ENCODE results near the gene CFAP221. TPM values are rescaled to one million over a fixed set of nuclear protein-coding genes. Genes with fewer than 3 reads are reported as not detected.
A peak's percentile ranks its signal among the peaks of the same experiment; 100 is the strongest.

The CFAP221 gene
- total RNA-seq, result 0.79 TPM
- long read RNA-seq, result 0 reads

DNA sequence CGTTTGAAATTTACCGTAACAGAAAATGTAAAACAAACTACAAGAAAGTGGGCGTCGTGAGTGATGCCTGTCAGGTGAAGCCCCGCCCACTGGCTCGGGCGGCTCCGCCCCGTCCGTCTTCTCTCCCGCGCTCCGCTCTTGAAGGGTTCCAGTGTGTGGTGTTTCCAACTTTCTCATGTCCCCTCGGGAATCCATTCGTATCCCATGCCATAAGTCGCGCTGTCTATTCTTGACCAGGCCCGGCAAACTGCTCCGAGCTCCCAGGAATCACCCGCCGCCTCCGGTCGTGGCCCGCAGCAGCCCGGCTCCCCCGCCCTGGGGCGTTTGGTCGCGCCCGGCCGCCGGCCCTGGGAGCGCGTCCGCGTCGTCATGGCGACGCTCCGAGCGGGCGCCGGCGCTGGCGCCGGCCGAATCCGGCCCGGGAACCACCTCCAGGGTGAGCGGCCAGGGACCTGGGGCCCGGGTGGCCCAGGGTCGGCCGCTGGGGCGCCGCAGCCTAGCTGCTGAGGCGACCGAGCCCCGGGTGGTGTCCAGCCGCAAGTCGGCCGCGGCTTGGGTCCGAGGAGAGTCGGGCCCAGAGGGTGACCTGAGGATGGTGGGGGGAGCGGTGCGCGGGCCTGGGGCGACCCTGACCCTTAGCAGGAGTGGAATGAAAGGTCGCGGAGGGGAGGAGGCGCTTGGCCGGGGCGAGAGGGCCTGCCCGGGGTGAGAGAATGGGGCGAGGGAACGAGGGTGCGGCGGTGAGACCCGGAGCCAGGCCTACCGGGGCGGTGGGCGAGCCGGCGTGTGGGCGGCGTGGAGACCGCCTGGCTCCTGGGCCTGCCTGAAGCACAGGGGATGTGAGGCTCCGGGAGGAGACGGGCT lies at the start of gene CFAP221:
CFAP221 (plus strand) TSS at position 375 of the 864 bp plus-strand sequence. CDS start 1,683 bp downstream, outside the sequence.
- intact Hi-C loops (cut with micrococcal nuclease), result no loop called here
- peak; percentile 98 for ATAC-seq
- peak; percentile 83 for DNase-seq

DNA sequence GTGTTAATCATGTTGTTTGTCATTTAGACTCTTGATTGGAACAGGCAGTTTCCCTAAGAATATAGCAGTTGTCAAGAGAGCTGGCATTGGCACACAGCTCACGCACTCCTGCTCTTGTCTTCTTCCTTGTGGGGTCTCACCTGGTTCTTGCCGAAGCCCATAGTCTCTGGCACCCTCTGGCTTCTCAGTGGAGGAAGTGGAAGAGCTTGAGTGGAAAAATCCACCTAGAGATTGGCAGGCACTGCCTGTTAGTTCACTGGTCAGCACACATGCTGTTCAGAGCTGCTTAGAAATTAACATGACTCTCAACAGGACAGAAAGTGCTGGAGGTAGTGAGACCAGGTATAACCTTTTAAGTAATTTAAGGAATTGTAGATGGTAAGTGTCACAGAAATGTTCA lies 48.3 kb upstream of the CFAP221 start:
- DNase-seq (no peak), ATAC-seq (peak; percentile 82)
- intact Hi-C loops (cut with micrococcal nuclease), result no loop called here

DNA sequence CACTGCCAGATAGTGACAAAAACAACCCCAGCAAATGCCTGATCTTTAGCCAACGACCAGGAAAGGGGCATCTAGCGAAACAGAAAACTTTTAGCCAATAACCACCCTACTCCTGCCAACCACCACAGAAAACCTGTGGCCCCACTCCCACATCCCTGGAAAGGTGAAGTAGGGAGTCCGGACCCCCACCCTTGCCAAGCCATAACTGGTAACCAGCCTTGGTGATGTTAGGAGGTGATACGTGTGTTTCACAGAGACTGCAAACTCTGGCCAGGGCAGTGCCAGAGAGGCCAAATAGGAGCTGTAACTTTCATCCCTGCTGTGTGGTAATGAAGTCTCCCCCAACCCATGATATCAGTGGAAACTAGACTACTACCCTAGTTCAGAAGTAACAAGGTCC lies 47.6 kb upstream of the CFAP221 start:
- ATAC-seq (peak; percentile 4), DNase-seq (no peak)
- intact Hi-C loops (cut with micrococcal nuclease), result no loop called here

DNA sequence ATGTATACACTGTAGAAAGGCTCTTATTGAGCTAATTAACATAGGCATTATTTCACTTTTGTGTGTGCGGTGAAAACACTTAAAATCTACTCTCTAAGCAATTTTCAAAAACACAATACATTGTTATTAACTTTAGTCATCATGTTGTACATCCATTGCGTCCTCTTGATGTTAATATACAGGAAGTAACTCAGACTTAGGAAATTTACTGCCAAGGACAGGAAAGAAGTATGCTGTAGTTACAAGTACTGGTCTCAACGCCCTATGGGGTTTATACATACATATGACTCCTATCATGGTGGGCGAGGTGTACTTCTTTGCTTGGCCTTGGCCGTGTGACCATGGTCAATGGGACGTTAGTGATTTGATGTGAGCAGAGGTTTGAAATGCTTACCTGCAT lies 35.5 kb upstream of the CFAP221 start:
- no peak for DNase-seq
- no peak for ATAC-seq
- intact Hi-C loops (cut with micrococcal nuclease), result no loop called here

DNA sequence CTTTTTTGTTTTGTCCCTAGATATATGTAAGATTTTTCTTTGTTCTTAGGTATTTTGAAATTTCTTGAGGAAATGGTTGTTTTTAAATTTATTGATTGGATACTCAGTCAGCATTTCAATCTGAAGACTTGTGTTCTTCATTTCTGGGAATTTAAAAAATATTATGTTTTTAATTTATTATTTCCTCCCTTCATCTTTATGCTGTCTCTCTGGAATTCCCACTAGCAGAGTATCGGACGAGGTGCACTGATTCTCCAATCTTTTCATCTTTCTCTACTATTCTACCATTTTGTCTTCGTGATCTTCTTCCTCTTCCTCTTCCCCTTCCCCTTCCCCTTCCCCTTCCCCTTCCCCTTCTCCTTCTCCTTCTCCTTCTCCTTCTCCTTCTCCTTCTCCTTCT lies 32.3 kb upstream of the CFAP221 start:
- ATAC-seq, result no peak
- DNase-seq, result no peak
- intact Hi-C loops (cut with micrococcal nuclease), result no loop called here

DNA sequence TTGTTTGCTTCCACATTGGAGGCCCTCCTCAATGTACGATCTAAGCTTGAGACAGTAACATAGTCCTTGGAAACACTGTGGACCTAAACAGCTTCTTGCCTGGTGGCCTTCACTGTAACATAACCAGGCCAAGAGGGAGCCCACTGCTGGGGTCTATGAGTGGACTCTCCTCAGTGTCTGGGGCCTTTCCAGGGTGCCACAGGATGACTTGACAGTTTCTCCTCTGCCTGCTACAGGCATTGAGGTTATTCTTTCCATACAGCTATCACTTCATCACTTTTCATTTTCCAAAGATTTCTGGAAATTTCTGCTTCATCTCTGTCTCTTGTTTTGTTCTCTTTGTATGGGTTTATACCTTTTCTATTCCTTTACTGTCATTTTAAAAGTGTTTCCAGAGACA lies 31.3 kb upstream of the CFAP221 start:
- ATAC-seq, result no peak
- intact Hi-C loops (cut with micrococcal nuclease), result no loop called here
- no peak for DNase-seq

DNA sequence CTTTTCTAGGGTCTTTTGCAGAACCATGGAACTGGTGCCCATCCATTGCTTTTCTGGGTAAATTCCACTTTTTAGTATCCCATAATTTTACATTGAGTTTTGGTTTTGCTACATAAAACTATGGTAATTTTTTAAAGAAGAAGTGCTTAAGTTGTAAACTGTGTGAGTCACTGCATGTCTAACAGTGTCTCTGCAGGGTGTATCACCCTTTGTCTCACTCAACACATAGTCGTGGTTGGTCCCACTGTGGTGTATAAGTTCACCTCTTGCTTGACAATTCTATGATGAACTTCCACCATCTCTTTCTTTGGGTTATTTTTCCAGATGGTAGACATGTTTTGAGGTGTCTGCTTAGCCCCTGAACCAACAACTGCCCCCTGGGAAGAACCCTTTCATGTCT lies 30.4 kb upstream of the CFAP221 start:
- no peak for DNase-seq
- no peak for ATAC-seq
- intact Hi-C loops (cut with micrococcal nuclease), result no loop called here

DNA sequence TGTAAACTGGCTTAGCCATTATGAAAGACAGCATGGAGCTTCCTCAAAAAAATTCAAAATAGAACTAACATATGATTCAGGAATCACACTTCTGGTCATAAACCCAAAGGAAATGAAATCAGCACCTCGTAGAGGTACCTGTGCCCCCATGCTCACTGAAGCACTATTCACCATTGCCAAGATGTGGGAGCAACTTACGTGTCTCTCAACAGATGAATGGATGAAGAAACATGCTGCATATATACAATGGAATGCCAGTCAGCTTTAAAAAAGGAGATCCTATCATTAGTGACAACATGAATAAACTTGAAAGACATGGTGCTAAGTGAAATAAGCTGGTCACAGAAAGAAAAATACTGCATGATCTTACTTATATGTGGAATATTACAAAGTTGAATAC lies 28.1 kb upstream of the CFAP221 start:
- DNase-seq, result no peak
- ATAC-seq, result no peak
- intact Hi-C loops (cut with micrococcal nuclease), result no loop called here

DNA sequence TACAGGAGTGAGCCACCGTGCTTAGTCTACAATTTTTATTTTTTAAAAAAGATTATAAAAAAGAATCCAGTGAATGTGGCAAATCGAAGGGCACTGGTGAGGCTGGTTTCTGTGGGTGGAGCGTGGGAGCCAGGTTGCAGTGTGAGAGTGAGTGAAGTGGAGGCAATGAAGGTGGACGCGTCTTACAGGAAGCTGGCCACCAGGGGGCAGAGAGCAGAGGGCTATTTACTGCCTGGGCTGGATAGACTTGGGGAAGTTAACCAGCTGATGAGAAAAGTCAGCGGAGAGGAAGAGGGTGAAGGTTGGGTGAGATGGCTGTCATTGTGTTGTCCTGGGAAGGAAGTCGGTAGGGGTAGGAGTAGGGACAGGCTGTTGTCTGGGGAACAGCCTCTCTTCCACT lies 26.8 kb upstream of the CFAP221 start:
- peak; percentile 76 for DNase-seq
- peak; percentile 82 for ATAC-seq
- intact Hi-C loops (cut with micrococcal nuclease), result no loop called here

DNA sequence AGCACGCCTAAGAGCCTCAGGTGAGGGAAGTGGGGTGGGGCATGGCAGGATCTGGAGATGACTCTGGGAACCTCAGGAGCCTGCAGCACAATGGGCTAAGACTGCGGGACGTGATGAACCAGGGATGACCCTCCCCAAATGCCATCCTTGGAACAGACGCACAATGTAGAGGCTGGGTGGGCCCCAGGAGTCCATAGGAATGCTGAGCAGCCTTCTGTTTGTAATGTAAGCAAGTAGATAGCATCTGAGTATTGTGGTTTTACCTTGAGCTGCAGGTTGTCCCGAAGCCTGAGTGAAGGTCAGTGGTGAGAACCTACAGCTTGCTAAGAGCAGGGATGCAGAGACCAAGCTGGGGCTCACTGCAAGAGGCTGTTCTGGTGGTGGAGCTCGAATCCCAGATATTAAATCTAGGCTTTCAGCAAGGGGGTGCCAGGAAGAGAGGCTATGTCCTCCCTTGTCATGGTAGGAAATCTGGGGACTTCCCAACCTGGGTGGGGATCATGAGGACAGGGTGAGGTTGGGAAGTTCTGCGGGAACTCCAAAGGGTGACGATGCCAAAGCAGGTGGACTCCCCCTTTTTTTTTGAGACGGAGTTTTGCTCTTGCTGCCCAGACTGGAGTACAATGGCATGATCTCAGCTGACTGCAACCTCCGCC lies 25.7 kb upstream of the CFAP221 start:
- intact Hi-C loops (cut with micrococcal nuclease), result no loop called here
- ATAC-seq (no peak), DNase-seq (no peak)

DNA sequence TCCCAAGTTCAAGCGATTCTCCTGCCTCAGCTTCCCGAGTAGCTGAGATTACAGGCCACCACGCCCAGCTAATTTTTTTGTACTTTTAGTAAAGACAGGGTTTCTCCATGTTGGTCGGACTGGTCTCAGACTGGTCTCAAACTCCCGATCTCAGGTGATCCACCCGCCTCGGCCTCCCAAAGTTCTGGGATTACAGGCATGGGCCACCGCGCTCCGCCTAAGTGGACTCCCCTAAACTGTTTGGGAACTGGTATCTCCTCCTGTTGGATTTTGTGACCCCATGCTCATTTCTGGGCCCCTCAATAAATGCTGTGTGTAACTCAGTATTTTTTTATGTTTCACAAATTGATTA lies 25.2 kb upstream of the CFAP221 start:
- no peak for ATAC-seq
- intact Hi-C loops (cut with micrococcal nuclease), result no loop called here
- no peak for DNase-seq

DNA sequence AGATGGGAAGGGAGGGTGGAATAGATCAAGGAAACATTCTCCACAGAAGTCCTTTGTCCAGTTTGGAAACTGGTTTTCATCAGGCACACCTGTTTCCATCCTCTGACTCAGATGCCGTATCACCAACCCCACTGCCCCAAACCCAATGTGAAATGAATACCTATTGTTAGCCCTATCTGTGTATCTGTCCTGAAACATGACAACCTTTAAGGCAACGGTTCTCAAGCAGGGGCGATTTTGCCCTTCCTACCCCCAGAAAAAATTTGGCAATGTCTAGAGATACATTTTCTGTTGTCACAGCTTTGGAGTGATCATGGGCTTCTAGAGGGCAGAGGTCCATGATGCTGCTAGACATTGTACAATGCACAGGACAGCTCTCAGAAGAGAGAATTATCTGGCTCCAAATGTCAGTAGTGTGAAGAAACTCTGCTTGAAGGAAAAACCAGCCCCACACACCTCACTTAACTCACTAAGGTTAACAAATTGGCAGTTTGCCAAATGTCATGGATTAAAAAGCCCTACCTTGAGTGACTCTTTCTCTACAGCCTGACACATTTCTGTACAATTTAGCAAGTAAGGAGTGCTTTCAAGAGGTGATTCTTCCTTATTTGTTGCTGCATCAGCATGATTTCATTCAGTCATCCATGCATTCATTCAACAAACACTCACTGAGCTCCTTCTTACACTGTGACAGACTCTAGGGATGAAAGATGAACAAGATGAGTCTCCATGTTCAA lies 23.4 kb upstream of the CFAP221 start:
- DNase-seq (no peak), ATAC-seq (no peak)
- intact Hi-C loops (cut with micrococcal nuclease), result no loop called here

DNA sequence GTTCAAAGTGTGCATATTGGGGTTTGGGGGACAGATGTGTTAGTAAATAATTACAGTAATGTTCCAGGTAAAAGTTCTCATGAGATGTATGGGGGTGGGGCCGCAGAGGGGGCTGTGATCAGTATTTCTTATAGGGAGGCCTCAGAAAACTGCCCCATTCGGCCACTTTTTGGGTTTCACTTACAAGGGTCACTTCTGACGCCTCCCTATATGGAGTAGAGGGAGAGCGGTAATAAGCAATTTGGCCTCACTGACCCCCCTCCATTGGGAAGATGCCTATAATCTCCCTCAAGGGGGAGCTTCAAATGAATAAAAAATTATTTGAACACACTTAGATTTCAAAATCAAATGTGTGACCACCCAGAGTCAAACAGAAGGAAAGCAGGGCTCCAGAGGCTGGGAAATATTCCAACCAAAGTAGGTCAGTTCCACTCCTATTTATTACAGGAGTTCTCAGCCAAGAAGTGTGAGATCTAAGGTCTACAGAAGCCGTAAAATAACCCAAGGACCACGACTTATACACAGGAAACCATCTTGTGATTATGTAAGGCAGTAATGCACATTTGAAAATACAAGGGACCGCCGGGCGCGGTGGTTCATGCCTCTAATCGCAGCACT lies 22.7 kb upstream of the CFAP221 start:
- intact Hi-C loops (cut with micrococcal nuclease), result no loop called here
- ATAC-seq, result no peak

DNA sequence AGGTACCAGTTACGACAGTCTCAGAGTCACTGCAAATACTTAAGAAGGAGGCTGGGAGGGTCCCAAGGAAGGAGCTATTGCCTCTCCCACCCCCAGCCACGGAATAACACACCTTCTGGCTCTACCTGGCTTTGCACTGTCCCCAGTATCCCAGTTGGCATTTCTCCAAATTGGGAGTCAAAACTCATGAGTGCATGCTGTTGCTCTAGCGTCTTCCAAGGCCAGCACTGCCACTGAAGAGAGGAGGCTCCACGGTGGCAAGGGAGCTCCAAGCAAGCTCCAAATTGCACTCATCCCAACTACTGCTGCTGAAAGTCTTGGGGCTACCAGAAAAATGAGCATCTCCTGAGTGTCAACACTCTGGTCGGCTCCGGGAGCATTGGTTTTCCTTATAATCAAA lies 21.6 kb upstream of the CFAP221 start:
- DNase-seq (no peak), ATAC-seq (no peak)
- intact Hi-C loops (cut with micrococcal nuclease), result no loop called here

More for the DNA sequence above, 22.7 kb upstream of the CFAP221 start:
- no peak for DNase-seq

DNA sequence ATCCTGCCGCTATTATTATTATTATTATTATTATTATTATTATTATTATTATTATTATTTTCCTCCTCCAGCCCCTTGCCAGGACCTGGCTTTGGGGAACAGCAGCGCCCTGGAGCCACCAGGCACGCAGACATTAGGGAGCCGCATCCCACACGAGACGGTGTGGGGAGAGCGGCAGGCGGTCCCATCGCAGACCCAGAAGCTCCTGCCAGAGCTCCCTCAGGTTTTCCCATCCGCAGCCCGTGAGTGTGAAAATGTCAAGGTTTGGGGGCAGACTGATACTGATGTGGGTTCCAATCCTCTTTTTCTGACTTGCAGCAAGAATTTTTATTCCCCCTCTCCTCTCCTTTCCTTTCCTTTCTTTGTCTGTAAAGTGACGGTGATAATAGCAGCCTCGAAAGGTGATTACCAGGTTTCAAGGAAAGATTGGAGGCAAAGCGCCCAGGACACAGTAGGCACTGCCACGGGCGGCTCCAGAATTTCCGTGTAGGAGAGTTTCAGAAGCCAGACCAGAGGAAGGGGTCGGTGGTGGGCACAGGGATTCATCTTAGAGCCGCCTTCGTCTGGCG lies 20.8 kb upstream of the CFAP221 start:
- DNase-seq (no peak), ATAC-seq (no peak)
- intact Hi-C loops (cut with micrococcal nuclease), result no loop called here

DNA sequence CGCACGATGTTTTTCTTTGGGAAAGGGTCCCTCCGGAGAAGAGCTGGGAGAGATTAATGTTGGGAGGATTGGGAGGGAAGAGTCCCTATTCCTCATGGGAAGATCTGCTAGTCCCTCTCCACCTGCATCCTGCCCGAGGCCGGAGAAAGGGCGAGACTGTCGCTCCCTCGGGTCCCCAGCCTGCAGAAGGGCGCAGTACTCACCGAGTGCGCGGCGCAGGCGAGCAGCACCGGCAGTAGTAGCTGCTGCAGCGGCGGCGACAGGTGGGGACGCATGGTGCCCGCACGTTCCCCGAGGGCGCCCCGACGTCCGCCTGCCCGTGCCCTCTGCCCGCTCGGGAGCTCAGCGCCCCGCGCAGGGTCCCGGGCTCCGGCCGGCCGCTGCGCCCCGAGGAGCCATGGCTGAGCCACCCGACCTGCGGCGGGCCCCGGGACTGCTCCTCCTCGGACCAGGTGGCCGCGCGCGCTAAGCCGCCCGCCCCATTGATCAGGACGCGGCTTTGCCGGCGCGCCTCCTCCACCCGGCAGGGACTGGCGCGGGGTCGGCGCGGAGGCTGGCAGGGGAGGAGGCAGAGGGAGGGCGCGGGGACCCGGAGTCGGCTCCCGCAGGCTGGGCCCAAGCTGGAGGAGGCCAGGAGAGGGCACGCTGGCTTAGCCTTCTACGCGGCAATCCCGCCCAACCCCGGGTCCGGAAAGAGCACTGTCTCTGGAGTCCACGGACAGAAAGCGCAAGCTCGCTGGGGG lies 20.1 kb upstream of the CFAP221 start, which contains the start of gene SCTR:
SCTR (minus strand) TSS at position 532 of the 743 bp plus-strand sequence; CDS start at position 275, 257 bp downstream.
- ATAC-seq, result peak; percentile 63
- intact Hi-C loops (cut with micrococcal nuclease), result no loop called here
- DNase-seq, result peak; percentile 33

DNA sequence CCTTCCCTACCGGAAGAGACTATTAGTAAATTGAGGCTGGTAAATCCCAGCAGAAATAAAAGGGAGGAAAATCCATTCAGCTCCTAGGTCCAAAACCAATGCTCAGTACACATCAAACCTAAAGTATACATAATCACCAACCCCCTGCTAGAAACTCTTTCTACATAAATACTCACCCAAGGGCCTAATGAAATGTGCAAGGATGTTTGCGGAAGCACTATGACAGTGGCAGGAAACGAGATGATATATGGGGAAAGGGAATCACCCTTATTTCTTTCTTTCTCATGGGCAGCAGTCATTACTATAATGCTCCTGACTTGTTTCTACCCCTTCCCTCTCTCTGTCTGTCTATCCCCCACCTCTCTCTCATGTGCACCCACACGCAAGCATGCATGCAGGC lies 18.6 kb upstream of the CFAP221 start:
- no peak for ATAC-seq
- intact Hi-C loops (cut with micrococcal nuclease), result no loop called here
- no peak for DNase-seq

DNA sequence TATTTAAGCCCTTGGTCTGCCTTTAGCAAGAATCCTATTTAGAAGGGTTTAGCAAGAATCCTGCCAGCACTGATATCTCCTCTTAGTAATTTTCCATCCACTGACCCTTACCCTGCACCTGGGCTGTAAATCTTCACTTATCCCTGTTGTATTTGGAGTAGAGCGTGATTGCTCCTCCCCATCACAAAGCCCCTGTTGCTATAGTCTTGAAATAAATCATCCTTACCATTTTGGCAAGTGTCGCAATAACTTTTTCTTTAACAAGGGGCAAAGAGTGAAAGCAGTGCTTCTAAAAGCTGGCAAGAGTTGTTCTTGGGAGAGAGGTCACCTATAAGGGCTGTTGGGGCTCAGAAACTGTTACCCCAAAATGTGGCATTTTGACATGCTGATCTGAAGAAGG lies 16.2 kb upstream of the CFAP221 start:
- intact Hi-C loops (cut with micrococcal nuclease), result no loop called here
- no peak for DNase-seq
- no peak for ATAC-seq

DNA sequence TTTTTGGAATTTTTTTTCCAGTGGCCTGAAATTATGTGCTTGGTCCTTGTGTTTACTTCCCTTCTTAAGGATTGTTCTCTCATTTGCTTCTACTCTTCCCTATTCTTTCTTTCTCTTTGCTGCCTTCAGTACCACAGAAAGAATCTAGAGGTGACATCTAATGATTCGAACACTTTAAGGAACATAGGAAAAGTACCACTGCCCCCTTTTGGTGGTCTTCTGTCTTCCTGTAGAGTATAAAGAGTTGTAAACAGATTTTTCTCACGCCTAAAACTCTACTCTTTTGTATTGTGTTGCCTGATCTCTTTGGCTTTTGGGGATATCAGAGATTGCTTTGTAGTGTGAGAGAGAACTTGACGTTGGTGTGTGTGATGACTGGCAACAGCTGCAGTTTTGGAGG lies 13.0 kb upstream of the CFAP221 start:
- no peak for ATAC-seq
- intact Hi-C loops (cut with micrococcal nuclease), result no loop called here
- no peak for DNase-seq

Measured in left ventricle myocardium superior (tissue), 1 donor.